Suprapubic skin (tissue), 4 donors: Measurements from ENCODE around the gene LLCFC1. TPM values are rescaled to one million over a fixed set of nuclear protein-coding genes. Genes with fewer than 3 reads are reported as not detected.

ENCODE experiments used
- DNase-seq, 2 donors: peaks; one replicate each; pipeline ENCODE4 v3.0.0-alpha.2; 2019; ENCODE audit warnings: low spot score in 2 of 2
- H3K27ac ChIP-seq: fragments of 200-600 bp; sonication (generic); one replicate; pipeline ENCODE4 v1.5.1; 2019
- H3K27me3 ChIP-seq: fragments of 200-600 bp; sonication (generic); one replicate; pipeline ENCODE4 v1.5.1; 2019
- H3K36me3 ChIP-seq: fragments of 200-600 bp; sonication (generic); one replicate; pipeline ENCODE4 v1.5.1; 2019
- H3K4me1 ChIP-seq: fragments of 200-600 bp; sonication (generic); one replicate; pipeline ENCODE4 v1.5.1; 2019
- H3K4me3 ChIP-seq: fragments of 200-600 bp; sonication (generic); one replicate; pipeline ENCODE4 v1.5.1; 2019; ENCODE audit warnings: mild to moderate bottlenecking
- H3K9me3 ChIP-seq: fragments of 200-600 bp; sonication (generic); one replicate; pipeline ENCODE4 v1.5.1; 2019
- EP300 ChIP-seq: sonication (generic); formaldehyde crosslinking; IDR thresholded peaks from one replicate; pipeline ENCODE4 v1.6.1; 2017; ENCODE audit warnings: antibody characterized with exemption
- POLR2A ChIP-seq, 2 donors: fragments of 450-650 bp; IDR thresholded peaks; one replicate each; pipeline ENCODE4 v1.6.1; 2017; ENCODE audit warnings: antibody characterized with exemption in 2 of 2, mild to moderate bottlenecking in 2 of 2, moderate library complexity in 2 of 2
- POLR2AphosphoS5 ChIP-seq, 3 donors: sonication (generic); formaldehyde crosslinking; IDR thresholded peaks; one replicate each; pipeline ENCODE4 v1.6.1; 2017; ENCODE audit warnings: antibody characterized with exemption in 3 of 3
- WGBS: methylation state at CpG from one replicate; pipeline ENCODE4 v1.1.5; 2018; 5-methylcytosine and 5-hydroxymethylcytosine counted together
- total RNA-seq, 4 donors: library from RNA; depleted of rRNA; stranded (reverse); fragments of >200 nt; gene quantifications; one replicate each; pipeline ENCODE4 v1.1.0, GENCODE V29; 2016
- TF ChIP-seq, protein P1 (sequence below), 2 donors: fragments of 200-600 bp in 1 of 2; fragments of 450-650 bp in 1 of 2; sonication (generic) in 1 of 2; IDR thresholded peaks; one replicate each; pipeline ENCODE4 v1.5.1; 2016 to 2019; ENCODE audit warnings: antibody characterized with exemption in 2 of 2, mild to moderate bottlenecking in 1 of 2, moderate library complexity in 1 of 2

LLCFC1 gene
- total RNA-seq, 4 donors from 2014 or later, result not detected

DNA sequence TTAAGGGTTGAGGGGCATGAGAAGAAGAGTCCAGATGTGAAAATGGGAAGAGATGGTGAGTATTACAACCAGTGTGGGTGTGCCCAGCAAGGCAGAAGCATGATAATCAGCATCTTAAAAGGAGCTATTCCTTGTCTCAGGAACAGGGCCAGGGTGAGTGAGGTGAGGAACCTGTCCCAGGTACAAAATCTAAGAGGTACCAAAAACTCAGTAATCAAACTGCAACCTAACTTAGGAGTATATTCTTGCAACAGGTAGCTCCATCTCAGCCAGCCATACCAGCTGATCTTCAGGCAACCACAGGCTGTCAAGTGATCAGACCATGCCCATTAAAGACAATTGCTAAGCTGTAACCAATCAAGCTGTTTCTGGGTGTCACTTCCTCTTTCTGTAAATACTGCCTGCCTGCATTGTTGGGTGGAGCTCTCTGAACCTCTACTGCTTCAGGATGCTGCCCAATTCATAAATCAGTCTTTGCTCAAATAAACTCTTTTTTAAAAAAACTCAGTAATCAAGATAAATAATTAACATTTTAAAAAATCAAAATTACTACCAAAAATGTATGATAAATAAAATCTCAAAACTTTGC is 15.5 kb downstream of the LLCFC1 start:
- Histone ChIP-seq H3K9me3 (no peaks in the 10 kb centered on the region), H3K27me3 (no peaks in the 10 kb centered on the region), H3K36me3 (no peaks in the 10 kb centered on the region), H3K4me1 (no peaks in the 10 kb centered on the region), H3K27ac (no peak overlapping the region), H3K4me3 (no peak overlapping the region)
- no peak for DNase-seq
- TF ChIP-seq POLR2AphosphoS5 (IDR thresholded peaks at IDR 0.05), result no peak
- TF ChIP-seq, protein P1, sequence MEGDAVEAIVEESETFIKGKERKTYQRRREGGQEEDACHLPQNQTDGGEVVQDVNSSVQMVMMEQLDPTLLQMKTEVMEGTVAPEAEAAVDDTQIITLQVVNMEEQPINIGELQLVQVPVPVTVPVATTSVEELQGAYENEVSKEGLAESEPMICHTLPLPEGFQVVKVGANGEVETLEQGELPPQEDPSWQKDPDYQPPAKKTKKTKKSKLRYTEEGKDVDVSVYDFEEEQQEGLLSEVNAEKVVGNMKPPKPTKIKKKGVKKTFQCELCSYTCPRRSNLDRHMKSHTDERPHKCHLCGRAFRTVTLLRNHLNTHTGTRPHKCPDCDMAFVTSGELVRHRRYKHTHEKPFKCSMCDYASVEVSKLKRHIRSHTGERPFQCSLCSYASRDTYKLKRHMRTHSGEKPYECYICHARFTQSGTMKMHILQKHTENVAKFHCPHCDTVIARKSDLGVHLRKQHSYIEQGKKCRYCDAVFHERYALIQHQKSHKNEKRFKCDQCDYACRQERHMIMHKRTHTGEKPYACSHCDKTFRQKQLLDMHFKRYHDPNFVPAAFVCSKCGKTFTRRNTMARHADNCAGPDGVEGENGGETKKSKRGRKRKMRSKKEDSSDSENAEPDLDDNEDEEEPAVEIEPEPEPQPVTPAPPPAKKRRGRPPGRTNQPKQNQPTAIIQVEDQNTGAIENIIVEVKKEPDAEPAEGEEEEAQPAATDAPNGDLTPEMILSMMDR (IDR thresholded peaks at IDR 0.05), result no peak
- TF ChIP-seq POLR2A (IDR thresholded peaks at IDR 0.05), result no peak
- no peak for TF ChIP-seq EP300

DNA sequence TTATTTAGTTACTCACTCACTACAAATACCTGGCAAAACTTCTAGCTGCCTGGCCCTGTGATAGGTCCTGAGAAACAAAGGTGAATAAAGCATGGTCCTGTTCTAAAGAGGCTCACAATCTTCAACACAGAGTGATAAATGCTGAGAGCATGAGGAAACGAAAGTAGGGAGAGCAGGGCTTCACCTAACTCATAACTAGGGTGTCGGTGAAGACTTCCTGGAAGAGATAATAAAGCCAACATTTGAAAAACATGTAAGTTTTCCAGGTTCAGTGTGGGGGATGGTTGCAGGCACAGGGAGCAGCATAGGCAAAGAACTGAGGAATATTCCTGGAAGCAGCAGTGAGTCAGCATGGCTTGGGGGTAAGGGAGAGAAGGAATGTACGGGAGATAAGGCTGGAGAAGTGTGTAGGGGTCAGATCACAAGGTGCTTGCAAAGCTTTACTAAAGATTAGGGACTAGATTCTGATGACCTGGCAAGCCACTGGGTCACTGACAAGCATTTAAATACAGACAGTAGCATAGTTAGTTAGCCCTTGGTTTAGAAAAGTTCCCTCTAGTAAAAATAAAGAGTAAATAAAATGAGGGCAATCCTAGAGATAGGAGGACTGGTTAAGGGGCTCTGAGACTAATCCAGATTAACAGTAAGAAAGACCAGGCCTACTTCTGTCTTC is 17.8 kb downstream of the LLCFC1 start:
- DNase-seq, result no peak
- 44% methylated on average over 3 of the region's 3 CpGs for whole genome bisulfite sequencing
- TF ChIP-seq POLR2A (IDR thresholded peaks at IDR 0.05), result no peak
- TF ChIP-seq, protein P1 (IDR thresholded peaks at IDR 0.05), result no peak
- TF ChIP-seq EP300, result no peak
- H3K9me3 ChIP-seq, result no peaks in the 10 kb centered on the region
- no peaks in the 10 kb centered on the region for H3K4me1 ChIP-seq
- H3K36me3 ChIP-seq, result no peaks in the 10 kb centered on the region
- H3K27ac ChIP-seq, result no peak overlapping the region
- H3K4me3 ChIP-seq, result no peak overlapping the region
- no peaks in the 10 kb centered on the region for H3K27me3 ChIP-seq

DNA sequence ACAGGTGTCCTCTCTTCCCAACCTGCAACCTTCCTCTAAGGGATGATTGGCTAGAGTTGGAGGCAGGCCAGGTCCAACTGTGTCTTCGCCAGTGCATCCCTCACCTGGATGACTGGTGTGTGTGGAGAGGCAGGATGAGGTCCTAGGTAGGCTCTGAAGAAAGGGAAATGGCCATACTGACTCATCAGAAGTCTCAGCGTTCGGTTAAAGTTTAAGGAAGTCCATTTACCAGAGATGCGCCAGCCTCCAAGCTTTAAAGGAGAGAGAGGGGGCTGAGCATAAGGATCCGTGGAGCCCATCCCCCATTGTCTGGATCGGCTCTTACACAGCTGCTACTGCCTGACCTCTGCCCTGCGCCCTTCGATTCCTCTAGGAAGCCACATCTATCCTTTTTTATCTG is 18.4 kb downstream of the LLCFC1 start:
- 88% methylated on average over 8 of the region's 8 CpGs for WGBS
- Histone ChIP-seq H3K27ac (no peak overlapping the region), H3K9me3 (no peaks in the 10 kb centered on the region), H3K27me3 (no peaks in the 10 kb centered on the region), H3K4me3 (no peak overlapping the region), H3K36me3 (no peaks in the 10 kb centered on the region), H3K4me1 (no peaks in the 10 kb centered on the region)
- TF ChIP-seq EP300 (no peak), POLR2A (IDR thresholded peaks at IDR 0.05) (no peak), POLR2AphosphoS5 (IDR thresholded peaks at IDR 0.05) (no peak)
- TF ChIP-seq, protein P1 (IDR thresholded peaks at IDR 0.05), result no peak
- DNase-seq, result no peak

DNA sequence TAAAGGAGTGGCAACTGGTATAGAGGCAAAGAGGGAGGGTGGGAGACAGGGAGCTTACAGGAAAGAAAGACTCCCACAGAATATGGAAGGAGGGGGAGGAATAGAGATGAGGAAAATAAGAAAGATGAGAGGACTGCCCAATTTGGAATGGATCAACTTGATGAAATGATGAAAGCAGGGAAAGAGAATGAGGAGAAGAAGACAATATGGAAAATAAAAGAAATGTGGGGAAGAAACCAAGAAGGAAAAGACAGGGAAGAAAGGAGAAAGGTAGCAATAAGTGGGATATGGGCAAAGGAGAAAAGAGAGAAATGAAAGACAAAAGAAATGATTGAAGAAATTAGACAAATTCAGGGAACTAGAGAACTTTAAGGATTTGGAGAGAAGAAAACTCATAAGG is 19.9 kb downstream of the LLCFC1 start:
- H3K4me1 ChIP-seq, result no peaks in the 10 kb centered on the region
- H3K27ac ChIP-seq, result no peak overlapping the region
- DNase-seq, result no peak
- TF ChIP-seq POLR2AphosphoS5 (IDR thresholded peaks at IDR 0.05), result no peak
- TF ChIP-seq EP300, result no peak
- TF ChIP-seq POLR2A (IDR thresholded peaks at IDR 0.05), result no peak
- TF ChIP-seq, protein P1 (IDR thresholded peaks at IDR 0.05), result no peak
- H3K36me3 ChIP-seq, result no peaks in the 10 kb centered on the region
- no peak overlapping the region for H3K4me3 ChIP-seq
- no peaks in the 10 kb centered on the region for H3K9me3 ChIP-seq
- no peaks in the 10 kb centered on the region for H3K27me3 ChIP-seq

DNA sequence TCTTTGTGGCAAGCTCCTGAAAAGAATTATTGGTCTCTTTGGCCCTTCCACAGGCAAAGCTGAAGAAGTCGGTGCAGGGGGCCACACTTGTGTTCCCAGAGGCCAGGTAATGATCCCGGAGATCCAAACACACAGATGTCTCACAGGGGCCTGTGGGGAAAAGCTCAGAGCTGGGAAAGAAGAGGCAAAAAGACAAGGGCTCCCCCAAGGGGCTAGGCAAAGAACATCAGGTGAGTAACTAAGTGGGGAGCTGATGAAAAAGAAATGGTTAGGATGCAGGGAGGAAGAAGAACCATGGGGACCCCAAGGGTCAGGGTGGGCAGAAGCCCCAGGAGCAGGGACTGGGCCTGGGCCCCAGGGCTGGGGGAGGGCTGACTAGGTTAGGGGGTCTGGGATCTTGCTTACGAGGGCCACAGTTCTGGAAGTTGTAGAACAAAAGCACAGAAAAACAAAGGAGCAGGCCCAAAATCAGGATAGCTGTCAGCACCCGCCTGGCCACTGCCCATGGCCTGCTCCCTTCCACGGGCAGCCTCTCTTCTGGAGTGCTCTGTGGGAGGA is 21.8 kb downstream of the LLCFC1 start:
- no peak overlapping the region for H3K27ac ChIP-seq
- DNase-seq, result no peak
- no peaks in the 10 kb centered on the region for H3K4me1 ChIP-seq
- no peaks in the 10 kb centered on the region for H3K9me3 ChIP-seq
- H3K36me3 ChIP-seq, result no peaks in the 10 kb centered on the region
- 84% methylated on average over 5 of the region's 5 CpGs for WGBS
- H3K4me3 ChIP-seq, result no peak overlapping the region
- peaks cover 2% of the 10 kb centered on the region for H3K27me3 ChIP-seq
- no peak for TF ChIP-seq POLR2AphosphoS5 (IDR thresholded peaks at IDR 0.05)
- TF ChIP-seq, protein P1 (IDR thresholded peaks at IDR 0.05), result peak in 1 of 2 donors; percentile 35
- TF ChIP-seq POLR2A (IDR thresholded peaks at IDR 0.05), result no peak
